ENCODE measurements around the gene RAB11FIP2.

RAB11FIP2 gene

DNA sequence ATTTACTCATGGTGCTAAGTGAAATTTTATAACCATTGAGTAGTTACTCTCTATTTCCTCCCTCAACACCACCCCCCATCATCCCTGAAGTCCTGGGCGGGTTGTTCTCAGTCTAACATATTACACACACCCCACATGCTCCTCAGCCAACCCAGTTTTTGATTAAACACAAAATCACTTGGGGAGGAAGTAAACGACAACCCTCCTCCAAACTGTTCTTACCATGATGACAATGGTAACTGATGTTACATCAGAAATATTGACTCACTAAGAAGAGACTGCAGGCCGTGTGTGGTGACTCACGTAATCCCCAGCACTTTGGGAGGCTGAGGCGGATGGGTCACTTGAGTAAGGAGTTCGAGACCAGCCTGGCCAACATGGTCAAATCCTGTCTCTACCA is 44.2 kb downstream of the RAB11FIP2 start:
- no peak overlapping the region for H3K9ac ChIP-seq (ENCODE audit: low read length)
- no peaks in the 10 kb centered on the region for H3K9me3 ChIP-seq (ENCODE audit: low read length)
- TF ChIP-seq EZH2 (IDR thresholded peaks at IDR 0.05; ENCODE audit: borderline replicate concordance, low read length): no peak
- TF ChIP-seq, protein P1, sequence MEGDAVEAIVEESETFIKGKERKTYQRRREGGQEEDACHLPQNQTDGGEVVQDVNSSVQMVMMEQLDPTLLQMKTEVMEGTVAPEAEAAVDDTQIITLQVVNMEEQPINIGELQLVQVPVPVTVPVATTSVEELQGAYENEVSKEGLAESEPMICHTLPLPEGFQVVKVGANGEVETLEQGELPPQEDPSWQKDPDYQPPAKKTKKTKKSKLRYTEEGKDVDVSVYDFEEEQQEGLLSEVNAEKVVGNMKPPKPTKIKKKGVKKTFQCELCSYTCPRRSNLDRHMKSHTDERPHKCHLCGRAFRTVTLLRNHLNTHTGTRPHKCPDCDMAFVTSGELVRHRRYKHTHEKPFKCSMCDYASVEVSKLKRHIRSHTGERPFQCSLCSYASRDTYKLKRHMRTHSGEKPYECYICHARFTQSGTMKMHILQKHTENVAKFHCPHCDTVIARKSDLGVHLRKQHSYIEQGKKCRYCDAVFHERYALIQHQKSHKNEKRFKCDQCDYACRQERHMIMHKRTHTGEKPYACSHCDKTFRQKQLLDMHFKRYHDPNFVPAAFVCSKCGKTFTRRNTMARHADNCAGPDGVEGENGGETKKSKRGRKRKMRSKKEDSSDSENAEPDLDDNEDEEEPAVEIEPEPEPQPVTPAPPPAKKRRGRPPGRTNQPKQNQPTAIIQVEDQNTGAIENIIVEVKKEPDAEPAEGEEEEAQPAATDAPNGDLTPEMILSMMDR (IDR thresholded peaks at IDR 0.05; ENCODE audit: low read length): no peak
- H4K20me1 ChIP-seq (ENCODE audit: insufficient read depth, low read length): no peaks in the 10 kb centered on the region
- H3F3A ChIP-seq (ENCODE audit: insufficient read depth, low read length): no peaks in the 10 kb centered on the region
- H3K36me3 ChIP-seq (ENCODE audit: insufficient read depth, low read length): peaks cover 26% of the 10 kb centered on the region; the same call in 1 of the 2 replicates
- no peak overlapping the region for H2AFZ ChIP-seq (ENCODE audit: low read length)
- no peaks in the 10 kb centered on the region for H3K27me3 ChIP-seq (ENCODE audit: insufficient read depth, low read length)
- H3K9me2 ChIP-seq (ENCODE audit: low read depth, low read length): no peaks in the 10 kb centered on the region
- no peak overlapping the region for H3K4me2 ChIP-seq (ENCODE audit: low read length)
- no peaks in the 10 kb centered on the region for H3K4me1 ChIP-seq (ENCODE audit: insufficient read depth, low read length, severe bottlenecking)
- no peak overlapping the region for H3K4me3 ChIP-seq (ENCODE audit: low read depth, low read length, poor library complexity, severe bottlenecking)
- no peaks in the 10 kb centered on the region for H3K79me2 ChIP-seq (ENCODE audit: insufficient read depth, low read length)
- no peak overlapping the region for H3K27ac ChIP-seq (ENCODE audit: low read depth, low read length, poor library complexity, severe bottlenecking)

- Histone ChIP-seq H2AFZ (ENCODE audit: low read length) (no peak overlapping the region), H3K9me3 (ENCODE audit: low read length) (no peaks in the 10 kb centered on the region), H3K79me2 (ENCODE audit: insufficient read depth, low read length) (no peaks in the 10 kb centered on the region), H4K20me1 (ENCODE audit: insufficient read depth, low read length) (no peaks in the 10 kb centered on the region), H3K9me2 (ENCODE audit: low read depth, low read length) (no peaks in the 10 kb centered on the region), H3K36me3 (ENCODE audit: insufficient read depth, low read length) (no peaks in the 10 kb centered on the region; the same call in 1 of the 2 replicates), H3K9ac (ENCODE audit: low read length) (no peak overlapping the region), H3K27me3 (ENCODE audit: insufficient read depth, low read length) (no peaks in the 10 kb centered on the region), H3K4me2 (ENCODE audit: low read length) (no peak overlapping the region), H3K27ac (ENCODE audit: low read depth, low read length, poor library complexity, severe bottlenecking) (no peak overlapping the region), H3K4me1 (ENCODE audit: insufficient read depth, low read length, severe bottlenecking) (no peaks in the 10 kb centered on the region), H3F3A (ENCODE audit: insufficient read depth, low read length) (no peaks in the 10 kb centered on the region), H3K4me3 (ENCODE audit: low read depth, low read length, poor library complexity, severe bottlenecking) (no peak overlapping the region)
- TF ChIP-seq, protein P1 (IDR thresholded peaks at IDR 0.05; ENCODE audit: low read length): no peak
- TF ChIP-seq EZH2 (IDR thresholded peaks at IDR 0.05; ENCODE audit: borderline replicate concordance, low read length): no peak
Measured at GRCh38 chr10:117997673-117998072, 49.1 kb downstream of the RAB11FIP2 start.

- no peak overlapping the region for H3K4me3 ChIP-seq (ENCODE audit: low read depth, low read length, poor library complexity, severe bottlenecking)
- no peak for TF ChIP-seq EZH2 (IDR thresholded peaks at IDR 0.05; ENCODE audit: borderline replicate concordance, low read length)
- TF ChIP-seq, protein P1 (IDR thresholded peaks at IDR 0.05; ENCODE audit: low read length): no peak
Measured at GRCh38 chr10:117996709-117997108, 50.0 kb downstream of the RAB11FIP2 start.

More at GRCh38 chr10:117996709-117997108, 50.0 kb downstream of the RAB11FIP2 start:
- Histone ChIP-seq H2AFZ (ENCODE audit: low read length) (no peak overlapping the region), H3K79me2 (ENCODE audit: insufficient read depth, low read length) (no peaks in the 10 kb centered on the region), H3K27me3 (ENCODE audit: insufficient read depth, low read length) (no peaks in the 10 kb centered on the region), H3K27ac (ENCODE audit: low read depth, low read length, poor library complexity, severe bottlenecking) (no peak overlapping the region), H3K9me3 (ENCODE audit: low read length) (no peaks in the 10 kb centered on the region), H3K4me1 (ENCODE audit: insufficient read depth, low read length, severe bottlenecking) (no peaks in the 10 kb centered on the region), H3K9me2 (ENCODE audit: low read depth, low read length) (no peaks in the 10 kb centered on the region), H3K9ac (ENCODE audit: low read length) (no peak overlapping the region), H3K4me2 (ENCODE audit: low read length) (no peak overlapping the region), H3K36me3 (ENCODE audit: insufficient read depth, low read length) (no peaks in the 10 kb centered on the region; the same call in 1 of the 2 replicates), H4K20me1 (ENCODE audit: insufficient read depth, low read length) (no peaks in the 10 kb centered on the region), H3F3A (ENCODE audit: insufficient read depth, low read length) (no peaks in the 10 kb centered on the region)

All from OCI-LY1 (cell line).